ENCODE results near the gene DLG2. TPM values are rescaled to one million over a fixed set of nuclear protein-coding genes. Genes with fewer than 3 reads are reported as not detected.

The DLG2 gene
- total RNA-seq, 2 experiments from 2014 or later = 2.0 to 2.1 TPM

DNA sequence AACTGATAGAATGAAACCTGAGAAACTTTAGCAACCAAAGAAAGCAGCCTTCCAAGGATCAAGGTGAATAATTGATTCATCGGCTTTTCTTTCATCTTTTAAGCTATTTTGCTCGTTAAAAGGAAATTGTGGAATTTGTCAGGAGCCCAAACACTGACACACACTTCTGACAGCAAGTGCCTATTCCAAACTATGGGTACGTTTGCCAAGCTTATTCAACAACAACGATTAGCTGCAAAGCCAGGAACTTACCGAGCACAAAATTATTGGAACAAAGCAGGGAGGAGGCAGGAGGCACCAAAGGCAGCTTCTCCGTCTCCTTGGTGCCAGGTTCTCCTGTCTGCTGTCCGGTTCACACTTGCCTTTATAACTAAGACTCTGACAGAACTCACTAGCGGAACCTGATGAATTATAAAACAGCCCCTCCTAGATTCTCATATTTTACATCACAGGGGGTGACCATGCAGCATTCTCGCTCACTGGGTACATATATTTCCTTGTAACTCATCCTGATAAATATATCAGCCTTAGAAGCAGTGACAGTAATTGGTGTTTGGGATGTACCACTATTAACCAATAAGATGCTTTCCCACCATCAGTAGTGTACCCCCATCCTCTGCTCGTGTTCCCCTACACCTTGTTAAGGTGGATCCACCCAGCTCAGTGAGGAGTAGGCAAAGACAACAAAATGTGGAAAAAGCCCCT is 1945.1 kb downstream of the DLG2 start:
- CTCF ChIA-PET = no interaction called here

DNA sequence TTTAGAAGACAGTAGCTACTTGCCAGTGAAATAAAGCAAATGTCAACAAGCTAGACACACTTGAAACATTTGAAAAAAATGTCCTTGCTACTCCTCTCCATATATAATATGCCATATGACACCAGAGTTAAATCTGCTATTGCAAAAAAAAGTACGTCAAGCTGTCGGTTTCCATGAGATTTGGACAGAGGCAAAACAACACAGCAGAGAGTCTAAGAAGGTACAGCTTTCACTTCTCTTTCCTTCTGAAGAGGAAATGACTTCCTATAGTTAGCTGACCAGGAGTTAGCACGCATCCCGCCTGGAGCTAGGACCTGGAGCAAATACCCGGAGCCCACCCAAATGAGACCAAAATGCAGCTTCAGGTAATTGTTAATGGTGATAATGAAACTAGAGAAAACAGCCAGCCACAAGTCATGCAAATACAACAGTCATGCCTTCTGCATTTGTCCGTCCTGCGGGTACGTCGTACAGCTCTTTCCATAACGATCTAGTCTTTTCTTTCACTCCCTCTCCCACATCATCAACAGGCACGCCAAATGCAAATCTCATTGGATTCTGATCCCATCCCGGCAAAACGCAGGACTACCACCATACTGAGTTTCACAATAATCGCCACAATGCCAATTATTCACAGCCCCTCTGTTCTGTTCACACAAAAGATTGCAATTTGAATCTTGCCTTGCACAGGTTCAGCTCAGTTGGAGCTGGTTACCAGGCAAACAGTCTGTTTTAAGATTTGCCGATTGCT is 1945.9 kb downstream of the DLG2 start:
- no peaks in the 10 kb centered on the region for H3K36me3 ChIP-seq (ENCODE audit: insufficient read depth, low read length)
- H3K9me3 ChIP-seq (ENCODE audit: control insufficient read depth in 1 of 2, insufficient read depth in 1 of 2, low read length in 2 of 2) = no peaks in the 10 kb centered on the region
- H3K27me3 Mint-ChIP-seq = peaks cover 9% of the 10 kb centered on the region
- H3K4me3 Mint-ChIP-seq = no peak overlapping the region
- no peaks in the 10 kb centered on the region for H3K36me3 Mint-ChIP-seq (ENCODE audit: low read depth)
- TF ChIP-seq, protein P1, sequence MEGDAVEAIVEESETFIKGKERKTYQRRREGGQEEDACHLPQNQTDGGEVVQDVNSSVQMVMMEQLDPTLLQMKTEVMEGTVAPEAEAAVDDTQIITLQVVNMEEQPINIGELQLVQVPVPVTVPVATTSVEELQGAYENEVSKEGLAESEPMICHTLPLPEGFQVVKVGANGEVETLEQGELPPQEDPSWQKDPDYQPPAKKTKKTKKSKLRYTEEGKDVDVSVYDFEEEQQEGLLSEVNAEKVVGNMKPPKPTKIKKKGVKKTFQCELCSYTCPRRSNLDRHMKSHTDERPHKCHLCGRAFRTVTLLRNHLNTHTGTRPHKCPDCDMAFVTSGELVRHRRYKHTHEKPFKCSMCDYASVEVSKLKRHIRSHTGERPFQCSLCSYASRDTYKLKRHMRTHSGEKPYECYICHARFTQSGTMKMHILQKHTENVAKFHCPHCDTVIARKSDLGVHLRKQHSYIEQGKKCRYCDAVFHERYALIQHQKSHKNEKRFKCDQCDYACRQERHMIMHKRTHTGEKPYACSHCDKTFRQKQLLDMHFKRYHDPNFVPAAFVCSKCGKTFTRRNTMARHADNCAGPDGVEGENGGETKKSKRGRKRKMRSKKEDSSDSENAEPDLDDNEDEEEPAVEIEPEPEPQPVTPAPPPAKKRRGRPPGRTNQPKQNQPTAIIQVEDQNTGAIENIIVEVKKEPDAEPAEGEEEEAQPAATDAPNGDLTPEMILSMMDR (IDR thresholded peaks at IDR 0.05) = no peak
- H3K27ac ChIP-seq (ENCODE audit: low read depth in 1 of 2, low read length in 2 of 2) = no peak overlapping the region
- H3K4me1 Mint-ChIP-seq (ENCODE audit: low read depth) = no peaks in the 10 kb centered on the region
- no peaks in the 10 kb centered on the region for H3K9me3 Mint-ChIP-seq
- CTCF ChIA-PET = no interaction called here
- peaks cover 0 to 2% of the 10 kb centered on the region in 2 experiments for H3K27me3 ChIP-seq (ENCODE audit: control insufficient read depth in 1 of 2, insufficient read depth in 2 of 2, low read length in 2 of 2)
- POLR2A ChIA-PET = no interaction called here
- intact Hi-C loops (cut with DNase I, micrococcal nuclease) = no loop called here
- ATAC-seq (ENCODE audit: poor library complexity) (no peak), DNase-seq (no peak)
- H3K4me3 ChIP-seq (ENCODE audit: low read length) = no peak overlapping the region
- H3K27ac Mint-ChIP-seq = no peak overlapping the region
- H3K4me1 ChIP-seq (ENCODE audit: insufficient read depth, low read length) = no peaks in the 10 kb centered on the region

More for the DNA sequence above, 1945.1 kb downstream of the DLG2 start:
- no peaks in the 10 kb centered on the region for H3K4me1 Mint-ChIP-seq (ENCODE audit: low read depth)
- Histone ChIP-seq H3K4me1 (ENCODE audit: insufficient read depth, low read length) (no peaks in the 10 kb centered on the region), H3K27ac (ENCODE audit: low read depth in 1 of 2, low read length in 2 of 2) (no peak overlapping the region), H3K9me3 (ENCODE audit: control insufficient read depth in 1 of 2, insufficient read depth in 1 of 2, low read length in 2 of 2) (no peaks in the 10 kb centered on the region), H3K27me3 (ENCODE audit: control insufficient read depth in 1 of 2, insufficient read depth in 2 of 2, low read length in 2 of 2) (peaks cover 0 to 2% of the 10 kb centered on the region in 2 experiments), H3K36me3 (ENCODE audit: insufficient read depth, low read length) (no peaks in the 10 kb centered on the region), H3K4me3 (ENCODE audit: low read length) (no peak overlapping the region)
- no peaks in the 10 kb centered on the region for H3K36me3 Mint-ChIP-seq (ENCODE audit: low read depth)
- intact Hi-C loops (cut with DNase I, micrococcal nuclease) = no loop called here
- DNase-seq = no peak
- H3K27me3 Mint-ChIP-seq = peaks cover 9% of the 10 kb centered on the region
- no peaks in the 10 kb centered on the region for H3K9me3 Mint-ChIP-seq
- TF ChIP-seq, protein P1 (IDR thresholded peaks at IDR 0.05) = no peak
- POLR2A ChIA-PET = no interaction called here
- H3K27ac Mint-ChIP-seq = no peak overlapping the region
- H3K4me3 Mint-ChIP-seq = no peak overlapping the region
- ATAC-seq (ENCODE audit: poor library complexity) = no peak

DNA sequence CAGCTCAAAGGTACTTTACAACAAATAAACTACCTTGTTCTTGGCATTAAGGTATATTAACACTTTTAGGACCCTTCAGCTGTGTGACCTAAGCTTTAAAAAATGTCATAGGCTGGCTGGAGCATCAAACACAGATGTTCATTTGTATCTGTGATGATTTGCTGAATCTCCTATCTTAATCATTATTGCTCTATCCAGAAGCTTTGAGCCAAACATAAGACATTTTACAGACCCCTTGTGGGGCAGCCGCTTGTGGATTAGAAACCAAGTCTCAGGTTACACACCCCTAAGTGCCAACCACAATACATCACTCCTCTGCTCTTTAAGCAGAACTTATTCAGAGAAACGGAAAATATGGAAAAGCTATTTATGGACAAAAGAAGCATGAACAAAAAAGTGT is 1946.8 kb downstream of the DLG2 start:
- H3K36me3 Mint-ChIP-seq (ENCODE audit: low read depth) = no peaks in the 10 kb centered on the region
- H3K27ac ChIP-seq (ENCODE audit: low read depth in 1 of 2, low read length in 2 of 2) = no peak overlapping the region
- no peaks in the 10 kb centered on the region for H3K9me3 ChIP-seq (ENCODE audit: control insufficient read depth in 1 of 2, insufficient read depth in 1 of 2, low read length in 2 of 2)
- intact Hi-C loops (cut with DNase I, micrococcal nuclease) = no loop called here
- no peak overlapping the region for H3K4me3 ChIP-seq (ENCODE audit: low read length)
- peaks cover 0 to 2% of the 10 kb centered on the region in 2 experiments for H3K27me3 ChIP-seq (ENCODE audit: control insufficient read depth in 1 of 2, insufficient read depth in 2 of 2, low read length in 2 of 2)
- ChIA-PET POLR2A (no interaction called here), CTCF (no interaction called here)
- no peaks in the 10 kb centered on the region for H3K4me1 ChIP-seq (ENCODE audit: insufficient read depth, low read length)
- H3K4me1 Mint-ChIP-seq (ENCODE audit: low read depth) = no peaks in the 10 kb centered on the region
- no peak for ATAC-seq (ENCODE audit: poor library complexity)
- no peak for DNase-seq
- H3K27ac Mint-ChIP-seq = no peak overlapping the region
- no peaks in the 10 kb centered on the region for H3K36me3 ChIP-seq (ENCODE audit: insufficient read depth, low read length)
- no peak overlapping the region for H3K4me3 Mint-ChIP-seq
- H3K9me3 Mint-ChIP-seq = no peaks in the 10 kb centered on the region
- TF ChIP-seq, protein P1 (IDR thresholded peaks at IDR 0.05) = no peak
- H3K27me3 Mint-ChIP-seq = peaks cover 9% of the 10 kb centered on the region
